H1 (cell line): ENCODE measurements around the gene MGST1. TPM values are rescaled to one million over a fixed set of nuclear protein-coding genes. Genes with fewer than 3 reads are reported as not detected.

Experiments used
- CTCF ChIA-PET: fragments of 300-600 bp; sonication (Branson Sonifier 250); formaldehyde crosslinking; loops from one replicate; lab custom pipeline; 2021; ENCODE audit not compliant: partially characterized antibody; lab: Charles Lee
- POLR2A ChIA-PET: fragments of 300-600 bp; sonication (Branson Sonifier 250); formaldehyde crosslinking; loops from one replicate; lab custom pipeline; 2021; ENCODE audit warnings: inconsistent platforms; ENCODE audit not compliant: partially characterized antibody; lab: Charles Lee
- DNase-seq, 2 experiments: peaks; one replicate each; pipeline versions ENCODE4 v3.0.0 to v3.0.0-alpha.2; 2010 to 2022; ENCODE audit warnings: low spot score in 2 of 2, low read depth in 1 of 2, mixed read lengths in 1 of 2
- FAIRE-seq: peaks from 2 replicates; lab custom pipeline; 2011; peaks lifted over from hg19 to GRCh38; lab: Jason Lieb, UNC
- H2AFZ ChIP-seq: 2 replicates; pipeline ENCODE4 v1.8.1; 2012; ENCODE audit warnings: low read length, inconsistent platforms
- H2AK5ac ChIP-seq: 2 replicates; pipeline ENCODE4 v1.6.1; 2013; ENCODE audit warnings: low read depth, low read length
- H2BK120ac ChIP-seq: replicated peaks from 2 replicates; pipeline ENCODE3; 2013; ENCODE audit warnings: low read depth, low read length, inconsistent platforms
- H2BK12ac ChIP-seq: 2 replicates; pipeline ENCODE4 v1.6.1; 2013; ENCODE audit warnings: low read depth, low read length
- H2BK15ac ChIP-seq: 2 replicates; pipeline ENCODE4 v1.6.1; 2013; ENCODE audit warnings: low read length
- H2BK20ac ChIP-seq: 2 replicates; pipeline ENCODE4 v1.6.1; 2013; ENCODE audit warnings: low read length
- H2BK5ac ChIP-seq: 2 replicates; pipeline ENCODE4 v1.6.1; 2013; ENCODE audit warnings: low read depth, low read length
- H3K14ac ChIP-seq: 2 replicates; pipeline ENCODE4 v1.6.1; 2013; ENCODE audit warnings: inconsistent platforms; ENCODE audit not compliant: insufficient read length
- H3K18ac ChIP-seq: 2 replicates; pipeline ENCODE4 v1.6.1; 2013; ENCODE audit warnings: low read length; ENCODE audit errors: extremely low read depth
- H3K23ac ChIP-seq: 2 replicates; pipeline ENCODE4 v1.6.1; 2013; ENCODE audit warnings: inconsistent platforms; ENCODE audit not compliant: insufficient read length
- H3K23me2 ChIP-seq: 2 replicates; pipeline ENCODE4 v1.6.1; 2013; ENCODE audit warnings: low read depth, low read length
- H3K27ac ChIP-seq: 2 replicates; pipeline ENCODE4 v1.6.1; 2011; ENCODE audit warnings: low read depth, low read length, inconsistent platforms
- H3K27me3 ChIP-seq, 4 experiments: replicated peaks in 1 of 4; 1 replicate in 1 of 4; 2 replicates in 3 of 4; pipeline versions ENCODE4 v1.6.1 to v1.8.1; 2011 to 2013; ENCODE audit warnings: low read length in 3 of 4, mild to moderate bottlenecking in 3 of 4, inconsistent platforms in 2 of 4, mixed read lengths in 2 of 4, moderate library complexity in 1 of 4; ENCODE audit not compliant: control insufficient read depth in 3 of 4, insufficient read depth in 3 of 4; ENCODE audit errors: extremely low read depth in 1 of 4
- H3K36me3 ChIP-seq, 4 experiments: 2 replicates each; pipeline versions ENCODE4 v1.6.1 to v1.8.1; 2011 to 2013; ENCODE audit warnings: mild to moderate bottlenecking in 4 of 4, low read length in 3 of 4, moderate library complexity in 2 of 4, control low read depth in 1 of 4, inconsistent platforms in 1 of 4; ENCODE audit not compliant: insufficient read depth in 4 of 4, control insufficient read depth in 2 of 4
- H3K4ac ChIP-seq: replicated peaks from 2 replicates; pipeline ENCODE3; 2013; ENCODE audit warnings: low read length, low read depth, mixed read lengths, inconsistent platforms; ENCODE audit not compliant: insufficient read length
- H3K4me1 ChIP-seq, 4 experiments: replicated peaks in 1 of 4; 1 replicate in 1 of 4; 2 replicates in 3 of 4; pipeline versions ENCODE4 v1.6.1 to v1.8.1; 2011 to 2013; ENCODE audit warnings: low read length in 3 of 4, inconsistent platforms in 2 of 4, mixed read lengths in 1 of 4; ENCODE audit not compliant: insufficient read depth in 4 of 4, control insufficient read depth in 3 of 4
- H3K4me2 ChIP-seq, 2 experiments: 2 replicates each; pipeline versions ENCODE4 v1.6.1 to v1.8.1; 2011 to 2013; ENCODE audit warnings: low read depth in 2 of 2, low read length in 2 of 2, control low read depth in 1 of 2, inconsistent platforms in 1 of 2, mild to moderate bottlenecking in 1 of 2; ENCODE audit not compliant: insufficient read depth in 1 of 2
- H3K4me3 ChIP-seq, 4 experiments: fragments of 200-600, 300-600 bp in 1 of 4; sonication (generic), shearing (Covaris generic), sonication (Bioruptor Twin) in 1 of 4; 2 replicates each; pipeline versions ENCODE4 v1.5.1 to v1.8.1; 2011 to 2016; ENCODE audit warnings: low read length in 4 of 4, low read depth in 3 of 4, control low read depth in 2 of 4, inconsistent platforms in 2 of 4, mild to moderate bottlenecking in 2 of 4, mixed read lengths in 1 of 4, moderate library complexity in 1 of 4; ENCODE audit not compliant: insufficient read depth in 2 of 4; ENCODE audit errors: extremely low read depth in 1 of 4
- H3K56ac ChIP-seq: replicated peaks from 2 replicates; pipeline ENCODE3; 2013; ENCODE audit warnings: low read depth, mild to moderate bottlenecking, mixed read lengths, low read length, inconsistent platforms; ENCODE audit not compliant: insufficient read length
- H3K79me1 ChIP-seq: 2 replicates; pipeline ENCODE4 v1.6.1; 2013; ENCODE audit warnings: low read depth, low read length, control low read depth
- H3K79me2 ChIP-seq, 2 experiments: 2 replicates each; pipeline versions ENCODE4 v1.6.1 to v1.8.1; 2012 to 2013; ENCODE audit warnings: low read length in 2 of 2, mild to moderate bottlenecking in 2 of 2, inconsistent platforms in 1 of 2; ENCODE audit not compliant: insufficient read depth in 2 of 2, control insufficient read depth in 1 of 2
- H3K9ac ChIP-seq, 4 experiments: replicated peaks in 1 of 4; 1 replicate in 1 of 4; 2 replicates in 3 of 4; pipeline versions ENCODE4 v1.6.1 to v1.8.1; 2011 to 2013; ENCODE audit warnings: low read depth in 3 of 4, low read length in 3 of 4, control low read depth in 2 of 4, mild to moderate bottlenecking in 2 of 4, moderate library complexity in 2 of 4, inconsistent platforms in 1 of 4; ENCODE audit errors: extremely low read depth in 1 of 4
- H3K9me3 ChIP-seq, 2 experiments: 2 replicates each; pipeline versions ENCODE4 v1.6.1 to v1.8.1; 2012 to 2013; ENCODE audit warnings: mild to moderate bottlenecking in 2 of 2, moderate library complexity in 2 of 2, control low read depth in 1 of 2, inconsistent platforms in 1 of 2, low read depth in 1 of 2, low read length in 1 of 2, mixed read lengths in 1 of 2; ENCODE audit not compliant: insufficient read depth in 2 of 2
- H4K20me1 ChIP-seq, 2 experiments: replicated peaks in 1 of 2; 2 replicates each; pipeline versions ENCODE3 to v1.8.1; 2011 to 2013; ENCODE audit warnings: inconsistent platforms in 2 of 2, low read length in 2 of 2, mild to moderate bottlenecking in 1 of 2; ENCODE audit not compliant: insufficient read depth in 2 of 2, control insufficient read depth in 1 of 2
- H4K5ac ChIP-seq: 2 replicates; pipeline ENCODE4 v1.6.1; 2013; ENCODE audit warnings: low read length, low read depth, mixed read lengths, inconsistent platforms; ENCODE audit not compliant: insufficient read length
- H4K8ac ChIP-seq: 2 replicates; pipeline ENCODE4 v1.8.0; 2013; ENCODE audit warnings: mild to moderate bottlenecking, moderate library complexity, low read length, inconsistent platforms; ENCODE audit not compliant: insufficient read depth; ENCODE audit errors: extremely low read depth
- H4K91ac ChIP-seq: replicated peaks from 2 replicates; pipeline ENCODE3; 2013; ENCODE audit warnings: low read length, mixed read lengths, inconsistent platforms; ENCODE audit not compliant: insufficient read length
- WGBS, 2 experiments: shearing (Covaris generic) in 1 of 2; methylation state at CpG; one replicate each; pipeline versions ENCODE4 v1.1.6 to v1.1.7; 2013 to 2015; ENCODE audit warnings: low lambda C conversion rate in 2 of 2, mixed read lengths in 2 of 2, inconsistent platforms in 1 of 2, low coverage in 1 of 2, missing lambda C conversion rate in 1 of 2; ENCODE audit not compliant: insufficient replicate concordance in 2 of 2, insufficient coverage in 1 of 2, insufficient read length in 1 of 2; ENCODE audit errors: extremely low coverage in 1 of 2, missing lambda C conversion rate in 1 of 2; 5-methylcytosine and 5-hydroxymethylcytosine counted together
- polyA plus RNA-seq, 7 experiments: library from polyadenylated mRNA; depleted of rRNA in 3 of 7; stranded (reverse) in 5 of 7; unstranded in 2 of 7; fragments of >200 nt in 5 of 7; fragments of 200-250 nt in 2 of 7; gene quantifications; 1 replicate in 5 of 7; 2 replicates in 1 of 7; 4 replicates in 1 of 7; pipeline versions ENCODE4 v1.2.1 to v1.2.3, GENCODE V29; 2011 to 2013; ENCODE audit warnings: missing spikeins in 2 of 7, mixed read lengths in 2 of 7
- total RNA-seq: library from RNA; stranded (reverse); fragmentation: NEBNext Ultra II Directional; extraction: Animal tissue kit (Norgen Biotek cat#: 25700); gene quantifications from 2 replicates; pipeline ENCODE4 v1.2.1, GENCODE V29; 2021
- TF ChIP-seq, protein P1 (sequence below), 3 experiments: IDR thresholded peaks; 1 replicate in 2 of 3; 2 replicates in 1 of 3; pipeline versions ENCODE4 v1.5.1 to v1.6.1; 2011; ENCODE audit warnings: low read length in 3 of 3, mild to moderate bottlenecking in 3 of 3, inconsistent platforms in 2 of 3, low read depth in 1 of 3, moderate library complexity in 1 of 3; ENCODE audit not compliant: insufficient read depth in 1 of 3; ENCODE audit errors: control extremely low read depth in 1 of 3

The MGST1 gene
- total and polyA plus RNA-seq, 2 of the 8 experiments (the other 6 are each of a cell fraction or from before 2014, with no cell fraction given) = 442 to 478 TPM

DNA sequence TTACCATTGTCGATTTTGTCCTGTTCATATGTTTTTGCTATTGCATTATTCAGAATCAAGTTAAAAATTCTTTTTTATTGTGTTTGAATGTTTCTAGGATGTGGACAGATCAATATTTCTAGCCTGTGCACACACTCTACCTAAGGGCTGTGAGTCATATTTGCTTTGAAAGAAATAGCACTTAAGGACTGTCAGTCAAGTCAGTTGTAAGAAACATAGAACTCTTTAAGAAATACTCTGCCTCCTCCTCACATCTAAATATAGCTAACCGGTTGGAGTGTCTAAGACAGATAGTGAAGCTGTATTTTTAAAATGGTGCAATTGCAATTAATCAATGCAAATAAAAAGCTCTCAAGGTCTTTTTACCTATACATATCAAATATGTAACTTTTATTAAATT, 17.9 kb upstream of the MGST1 start:
- Histone ChIP-seq H4K91ac (no peak overlapping the region), H3K9ac (no peak overlapping the region), H3K56ac (no peak overlapping the region)
- TF ChIP-seq, protein P1, sequence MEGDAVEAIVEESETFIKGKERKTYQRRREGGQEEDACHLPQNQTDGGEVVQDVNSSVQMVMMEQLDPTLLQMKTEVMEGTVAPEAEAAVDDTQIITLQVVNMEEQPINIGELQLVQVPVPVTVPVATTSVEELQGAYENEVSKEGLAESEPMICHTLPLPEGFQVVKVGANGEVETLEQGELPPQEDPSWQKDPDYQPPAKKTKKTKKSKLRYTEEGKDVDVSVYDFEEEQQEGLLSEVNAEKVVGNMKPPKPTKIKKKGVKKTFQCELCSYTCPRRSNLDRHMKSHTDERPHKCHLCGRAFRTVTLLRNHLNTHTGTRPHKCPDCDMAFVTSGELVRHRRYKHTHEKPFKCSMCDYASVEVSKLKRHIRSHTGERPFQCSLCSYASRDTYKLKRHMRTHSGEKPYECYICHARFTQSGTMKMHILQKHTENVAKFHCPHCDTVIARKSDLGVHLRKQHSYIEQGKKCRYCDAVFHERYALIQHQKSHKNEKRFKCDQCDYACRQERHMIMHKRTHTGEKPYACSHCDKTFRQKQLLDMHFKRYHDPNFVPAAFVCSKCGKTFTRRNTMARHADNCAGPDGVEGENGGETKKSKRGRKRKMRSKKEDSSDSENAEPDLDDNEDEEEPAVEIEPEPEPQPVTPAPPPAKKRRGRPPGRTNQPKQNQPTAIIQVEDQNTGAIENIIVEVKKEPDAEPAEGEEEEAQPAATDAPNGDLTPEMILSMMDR (IDR thresholded peaks at IDR 0.05; ENCODE audit: control extremely low read depth in 1 of 3, insufficient read depth in 1 of 3, low read depth in 1 of 3, low read length in 3 of 3) = no peak
- TF ChIP-seq, all 59 proteins: peak for 0
- H3K27me3 ChIP-seq = no peaks in the 10 kb centered on the region
- peaks cover 0 to 3% of the 10 kb centered on the region in 2 experiments; a peak in 1 of 4 replicates for H3K9me3 ChIP-seq
- no peaks in the 10 kb centered on the region; the same call in 1 of the 2 replicates for H3K23me2 ChIP-seq
- H3K4me2 ChIP-seq = no peak overlapping the region
- H3K79me1 ChIP-seq = no peaks in the 10 kb centered on the region
- H4K20me1 ChIP-seq = no peaks in the 10 kb centered on the region
- H2BK20ac ChIP-seq = no peak overlapping the region
- H3K4me3 ChIP-seq = no peak overlapping the region
- CTCF ChIA-PET = interaction anchor here (0.7 to 1.0 kb wide), 3 partner anchors 8 to 252 kb away, joined by 3 read pairs; no protein-coding TSS in a partner anchor
- no peak overlapping the region for H3K23ac ChIP-seq
- no peak overlapping the region for H2BK12ac ChIP-seq
- DNase-seq (no peak), FAIRE-seq (no peak)
- no peak overlapping the region for H4K5ac ChIP-seq
- H3K18ac ChIP-seq = no peak overlapping the region
- no peaks in the 10 kb centered on the region for H3K36me3 ChIP-seq
- WGBS, 2 experiments = 93% methylated on average over 2 of the region's 2 CpGs; no CpG with 5 or more reads in 1 of the 2 experiments
- no peaks in the 10 kb centered on the region for H3K79me2 ChIP-seq
- no peak overlapping the region for H3K14ac ChIP-seq
- H2AK5ac ChIP-seq = no peak overlapping the region
- H2BK120ac ChIP-seq = no peak overlapping the region
- H2BK5ac ChIP-seq = no peak overlapping the region
- H3K27ac ChIP-seq = no peak overlapping the region
- peaks cover 0 to 3% (median 3%) of the 10 kb centered on the region in 4 experiments; a peak in 1 of 7 replicates for H3K4me1 ChIP-seq
- no peak overlapping the region for H3K4ac ChIP-seq
- H4K8ac ChIP-seq = no peak overlapping the region
- no peak overlapping the region for H2AFZ ChIP-seq
- POLR2A ChIA-PET = no interaction called here
- H2BK15ac ChIP-seq = no peak overlapping the region
